OCI-M2 (cell line): ENCODE measurements around the gene NUP160.
"Not testable (repeated sequence)": the region's sequence is repeated elsewhere in the genome, so short reads cannot be mapped to it uniquely, and the experiment has no call there.

Experiments
- DNase-seq: peaks from one replicate; lab custom pipeline; 2025; ENCODE audit not compliant: unreplicated experiment; lab: John Stamatoyannopoulos, UW

NUP160 gene

GRCh38 chr11:47847892-47848699, at the start of gene NUP160:
Gene NUP160, minus strand, starts transcription at chr11:47848350. Its CDS starts 32 bp downstream, at chr11:47848318.
- DNase-seq, result peak; percentile 42

- DNase-seq, result no peak
Measured at GRCh38 chr11:47896199-47896598, 48.0 kb upstream of the NUP160 start.

GRCh38 chr11:47895035-47895434, 46.9 kb upstream of the NUP160 start:
- no peak for DNase-seq

- not testable (repeated sequence) for DNase-seq
Measured at GRCh38 chr11:47892546-47893276, 44.6 kb upstream of the NUP160 start.

- no peak for DNase-seq
Measured at GRCh38 chr11:47891886-47892285, 43.7 kb upstream of the NUP160 start.

- DNase-seq, result no peak
Measured at GRCh38 chr11:47889714-47890441, 41.7 kb upstream of the NUP160 start.

GRCh38 chr11:47887910-47888569, 39.9 kb upstream of the NUP160 start:
- DNase-seq, result no peak

GRCh38 chr11:47886096-47886495, 37.9 kb upstream of the NUP160 start:
- no peak for DNase-seq

- DNase-seq, result not testable (repeated sequence)
Measured at GRCh38 chr11:47882437-47882836, 34.3 kb upstream of the NUP160 start.

- no peak for DNase-seq
Measured at GRCh38 chr11:47881145-47881544, 33.0 kb upstream of the NUP160 start.

GRCh38 chr11:47879259-47880158, 31.4 kb upstream of the NUP160 start:
- DNase-seq, result no peak

- DNase-seq, result not testable (repeated sequence)
Measured at GRCh38 chr11:47875858-47876257, 27.7 kb upstream of the NUP160 start.

GRCh38 chr11:47870404-47870803, 22.3 kb upstream of the NUP160 start:
- DNase-seq, result no peak

- DNase-seq, result no peak
Measured at GRCh38 chr11:47869544-47870393, 21.6 kb upstream of the NUP160 start.

GRCh38 chr11:47867823-47868222, 19.7 kb upstream of the NUP160 start:
- no peak for DNase-seq

- DNase-seq, result not testable (repeated sequence)
Measured at GRCh38 chr11:47866892-47867291, 18.7 kb upstream of the NUP160 start.

GRCh38 chr11:47864901-47865300, 16.8 kb upstream of the NUP160 start:
- no peak for DNase-seq

- DNase-seq, result no peak
Measured at GRCh38 chr11:47863898-47864430, 15.8 kb upstream of the NUP160 start.
